Cortex of kidney (tissue), 1 donor: ENCODE data around the gene MXI1.

Experiments used
- DNase-seq: peaks from one replicate; lab custom pipeline; 2025; lab: John Stamatoyannopoulos, UW

The MXI1 gene

DNA sequence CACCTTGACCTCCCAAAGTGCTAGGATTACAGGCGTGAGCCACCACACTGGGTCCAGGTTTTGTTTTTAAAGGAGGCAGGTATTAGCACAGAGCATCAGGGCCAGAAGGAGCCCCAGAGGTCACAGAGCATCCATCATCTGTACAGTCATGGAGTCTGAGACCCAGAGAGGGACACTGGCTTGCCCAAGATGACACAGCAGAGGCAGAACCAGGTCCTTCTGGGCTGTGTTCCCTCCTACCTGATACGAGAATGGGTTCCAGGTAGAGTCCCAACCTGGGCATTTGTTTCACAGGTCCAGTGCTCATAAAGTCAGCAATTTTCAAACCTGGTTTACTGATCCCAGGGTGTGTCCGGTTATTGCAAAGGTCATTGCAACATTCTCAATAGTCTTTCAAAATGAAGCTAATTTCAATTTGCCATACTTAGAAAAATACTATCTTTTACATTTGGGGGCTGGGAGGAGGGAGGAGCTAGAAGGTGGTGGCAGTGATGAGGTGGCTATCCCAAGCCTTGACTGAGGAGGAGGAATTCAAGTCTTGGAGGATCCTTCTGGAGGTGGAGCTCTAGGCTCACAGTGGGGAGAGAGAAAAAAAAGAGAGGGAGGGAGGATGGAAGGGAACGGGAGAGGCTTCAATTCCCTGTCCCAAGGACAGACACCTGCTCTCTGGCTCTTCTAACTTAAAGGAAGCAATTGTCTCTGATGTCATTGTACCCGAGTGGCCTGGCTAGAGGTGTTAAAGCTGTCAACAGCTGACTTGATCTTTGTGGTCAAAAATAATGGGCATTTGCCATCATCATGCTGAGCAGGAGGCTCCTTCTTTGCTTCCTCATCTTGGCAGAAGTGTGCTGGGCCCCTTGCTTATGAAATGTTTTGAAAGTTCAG, 8.1 kb downstream of the MXI1 start:
- no peak for DNase-seq

DNA sequence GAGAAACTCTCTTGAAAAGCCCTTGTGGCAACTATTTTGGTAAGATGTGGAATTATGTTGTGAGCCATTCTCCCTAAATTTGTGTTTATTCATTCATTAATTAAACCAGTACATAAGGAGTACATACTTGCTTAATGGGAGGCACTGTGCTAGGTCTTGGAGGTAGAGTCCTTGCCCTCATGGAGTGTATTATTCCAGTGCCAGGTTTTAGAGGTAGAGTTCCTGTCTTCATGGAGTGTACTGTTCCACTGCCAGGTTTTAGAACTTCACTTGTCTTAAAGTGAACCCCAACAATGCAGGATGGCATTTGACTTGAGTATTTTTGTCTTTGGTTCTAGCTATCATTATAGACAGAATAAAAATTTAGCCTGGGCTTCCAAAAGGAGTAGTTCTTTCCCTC, 8.8 kb downstream of the MXI1 start:
- no peak for DNase-seq

DNA sequence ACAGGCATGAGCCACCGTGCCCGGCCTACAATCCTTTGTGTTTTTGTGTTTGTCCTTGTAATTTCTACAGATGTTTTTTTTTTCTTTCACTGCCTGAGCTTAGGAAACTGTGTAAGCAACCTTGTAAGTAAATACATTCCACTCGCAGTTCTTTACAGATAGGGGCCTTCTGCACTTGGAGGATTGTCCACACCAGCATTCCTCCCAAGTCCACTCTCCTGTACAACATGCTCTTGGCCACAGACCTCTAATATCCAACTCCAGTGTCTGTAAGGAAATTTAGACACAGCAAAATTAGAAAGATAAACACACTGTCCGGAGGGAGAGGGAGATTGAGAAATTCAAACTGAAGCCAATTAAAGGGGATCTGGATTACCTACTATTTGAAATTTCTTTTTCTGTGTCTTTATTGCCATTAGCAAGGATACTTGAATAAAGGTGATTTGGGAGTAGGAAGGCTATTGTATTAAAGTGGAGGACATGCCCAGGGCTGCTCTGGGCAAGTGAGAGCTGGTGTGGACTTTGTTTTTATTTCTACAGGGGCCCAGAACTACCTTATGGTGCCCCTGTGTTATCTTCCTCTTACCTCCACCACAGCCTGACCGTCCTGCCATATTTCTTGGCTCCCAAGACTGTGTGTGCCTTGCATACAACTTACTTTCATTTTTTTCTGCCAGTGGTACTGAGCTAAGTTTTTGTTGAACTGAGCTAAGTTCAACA, 9.7 kb downstream of the MXI1 start:
- DNase-seq: no peak

DNA sequence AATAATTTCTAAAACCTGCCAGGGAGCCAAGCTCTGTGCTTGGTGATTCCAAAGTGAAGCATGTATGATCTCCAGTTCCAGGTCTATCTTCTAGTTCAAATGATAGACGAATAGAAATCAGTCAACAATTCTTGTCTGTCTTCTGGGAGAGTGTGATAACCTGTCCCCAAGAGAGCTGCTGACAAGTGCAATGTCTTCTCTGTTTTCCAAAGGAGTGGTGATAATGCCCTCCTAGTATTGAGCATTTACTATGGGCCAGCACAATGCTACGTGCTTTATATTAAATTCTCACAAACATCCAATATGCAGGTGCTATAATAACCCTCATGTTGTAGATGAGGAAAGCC, 10.2 kb downstream of the MXI1 start:
- no peak for DNase-seq

DNA sequence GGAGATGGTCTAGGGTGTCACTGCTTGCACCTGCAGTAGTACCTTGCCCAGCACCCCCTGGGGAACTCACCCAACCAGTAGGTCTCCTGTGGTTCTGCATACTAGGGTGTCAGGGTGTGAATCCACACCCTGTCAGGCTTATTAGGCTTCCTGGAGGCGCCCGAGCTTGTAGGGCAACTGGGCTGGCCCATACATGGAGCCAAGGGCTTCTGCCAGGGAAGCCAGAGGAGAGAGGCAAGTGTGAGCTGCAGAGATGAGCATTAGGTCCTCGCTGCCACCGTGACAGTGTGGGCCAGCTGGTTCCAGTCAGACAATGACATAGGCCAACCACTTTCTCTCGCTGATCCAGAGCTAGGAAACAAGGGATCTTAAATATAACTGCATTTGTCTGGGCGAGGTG, 11.2 kb downstream of the MXI1 start:
- DNase-seq: no peak

DNA sequence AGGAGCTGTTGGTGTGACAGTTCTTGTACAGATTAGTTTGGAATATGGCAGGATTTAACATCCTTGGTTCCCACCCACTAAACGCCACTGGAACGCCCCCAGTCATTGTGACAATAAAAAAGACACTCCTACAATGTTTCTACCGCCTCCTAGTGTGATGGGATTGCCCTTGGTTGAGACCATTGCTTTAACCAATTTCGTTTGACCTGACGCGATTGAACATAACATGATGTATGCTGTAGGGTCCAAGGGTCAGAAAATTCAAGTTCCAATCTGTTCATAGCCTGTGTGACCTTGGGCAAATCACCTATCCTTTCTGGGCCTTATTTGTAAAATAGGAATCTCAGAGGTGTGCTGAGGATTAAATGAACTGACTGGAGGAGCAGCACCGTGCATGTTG, 12.5 kb downstream of the MXI1 start:
- DNase-seq: no peak

DNA sequence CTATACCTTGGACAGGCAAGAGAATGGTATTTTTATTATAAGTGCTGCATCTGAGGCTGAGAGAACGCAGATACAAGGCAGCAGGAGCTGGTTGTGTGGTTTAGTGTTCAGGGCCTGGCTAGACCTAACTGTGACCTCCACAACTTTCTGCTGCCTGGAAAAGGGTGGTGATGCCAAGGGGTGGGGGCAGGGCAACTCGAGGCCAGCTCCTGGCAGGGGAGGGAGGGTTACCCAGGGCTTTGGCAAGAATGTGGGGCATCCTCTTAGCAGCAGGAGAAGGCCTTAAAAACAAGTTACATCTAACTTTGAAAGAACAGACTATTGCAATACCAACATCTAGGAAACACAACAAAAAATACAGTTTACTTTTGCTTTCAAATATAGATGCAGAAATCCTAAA, 13.0 kb downstream of the MXI1 start:
- no peak for DNase-seq

DNA sequence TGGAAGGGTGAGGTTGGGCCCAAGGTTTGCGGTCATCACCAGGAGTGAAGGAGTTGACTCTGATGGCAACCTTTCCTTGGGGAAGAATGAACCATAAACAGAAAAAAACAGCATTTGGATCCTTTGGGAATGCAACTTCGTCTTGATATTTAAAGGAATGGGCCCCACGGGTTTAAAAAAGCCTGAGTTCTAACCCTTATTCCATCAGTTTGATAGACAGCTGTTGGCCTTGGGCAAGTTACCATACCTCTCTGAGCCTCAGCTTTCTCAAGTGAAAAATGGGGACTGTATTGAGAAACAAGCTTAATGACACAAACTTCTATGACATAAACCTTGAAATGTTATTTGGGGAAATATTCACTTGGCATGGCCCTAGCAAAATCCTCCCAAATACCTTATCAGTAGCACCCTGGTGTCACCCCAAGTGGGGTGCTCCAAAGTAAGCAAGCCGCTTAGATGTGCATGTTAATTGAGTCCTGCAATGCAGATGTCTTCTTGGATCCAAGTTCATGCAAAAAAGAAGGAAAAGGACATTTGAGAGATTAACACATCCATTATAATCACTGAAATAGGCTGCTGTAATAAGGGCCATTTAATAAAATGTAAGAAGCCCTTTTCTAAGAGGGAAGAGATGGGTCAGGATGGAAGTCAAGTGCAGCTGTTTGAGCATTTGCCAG, 13.8 kb downstream of the MXI1 start:
- no peak for DNase-seq

DNA sequence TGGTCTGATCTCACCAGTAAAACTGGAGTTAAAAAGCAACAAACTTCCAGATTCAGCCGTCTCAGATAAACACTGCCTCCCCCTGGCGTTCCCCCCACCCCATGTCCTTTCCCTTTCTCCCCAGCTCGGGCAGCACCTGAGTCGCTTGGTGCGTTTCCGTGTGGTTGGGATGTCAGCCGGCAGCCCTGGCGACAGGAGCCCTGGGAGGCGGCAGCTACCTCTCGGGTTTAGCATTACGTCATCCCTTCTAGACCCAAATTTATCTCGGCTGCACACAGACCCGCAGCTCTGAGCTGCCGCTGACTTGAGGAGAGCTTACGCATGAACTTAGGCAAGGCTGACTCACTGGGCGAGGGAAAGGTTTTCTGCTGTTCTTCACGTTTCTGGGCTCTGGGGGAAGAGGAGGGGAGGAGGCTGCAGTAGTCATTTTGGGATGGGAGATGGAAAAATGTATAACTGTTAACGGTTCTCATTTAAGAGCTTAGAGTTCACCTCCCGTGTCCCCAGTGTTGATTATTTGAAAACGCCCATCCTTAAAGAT, 14.4 kb downstream of the MXI1 start:
- DNase-seq: no peak

DNA sequence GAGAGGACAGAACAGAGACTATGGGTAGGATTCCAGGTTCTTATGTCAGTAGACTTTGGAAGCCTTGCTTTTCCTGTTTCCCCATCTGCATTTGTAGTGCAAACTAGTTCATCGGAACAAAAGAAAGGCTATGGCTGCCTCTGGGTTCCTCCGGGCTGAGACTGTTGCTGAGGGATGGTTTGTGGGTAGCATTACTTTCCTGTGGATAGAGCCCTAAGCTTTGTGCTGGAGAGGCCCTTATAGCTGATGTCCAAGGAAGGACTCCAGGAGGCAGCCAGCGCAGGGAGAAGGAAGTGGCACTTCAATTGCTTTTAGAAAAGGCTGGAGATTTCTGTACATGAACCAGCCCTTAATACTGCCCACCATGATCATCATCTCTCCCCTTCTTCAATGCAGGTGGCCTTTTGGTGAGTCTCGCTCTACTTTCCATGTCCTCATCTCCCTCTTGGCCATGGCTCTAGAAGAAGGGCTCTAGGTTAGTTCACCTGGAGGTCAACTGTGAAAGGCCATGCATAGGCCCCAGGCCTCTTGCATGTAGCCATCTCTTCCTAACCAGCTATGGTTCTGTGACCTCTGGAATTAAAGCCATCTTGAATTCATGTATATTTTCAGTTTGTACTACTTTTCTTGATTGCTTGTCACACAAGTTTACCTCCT, 15.4 kb downstream of the MXI1 start:
- no peak for DNase-seq

DNA sequence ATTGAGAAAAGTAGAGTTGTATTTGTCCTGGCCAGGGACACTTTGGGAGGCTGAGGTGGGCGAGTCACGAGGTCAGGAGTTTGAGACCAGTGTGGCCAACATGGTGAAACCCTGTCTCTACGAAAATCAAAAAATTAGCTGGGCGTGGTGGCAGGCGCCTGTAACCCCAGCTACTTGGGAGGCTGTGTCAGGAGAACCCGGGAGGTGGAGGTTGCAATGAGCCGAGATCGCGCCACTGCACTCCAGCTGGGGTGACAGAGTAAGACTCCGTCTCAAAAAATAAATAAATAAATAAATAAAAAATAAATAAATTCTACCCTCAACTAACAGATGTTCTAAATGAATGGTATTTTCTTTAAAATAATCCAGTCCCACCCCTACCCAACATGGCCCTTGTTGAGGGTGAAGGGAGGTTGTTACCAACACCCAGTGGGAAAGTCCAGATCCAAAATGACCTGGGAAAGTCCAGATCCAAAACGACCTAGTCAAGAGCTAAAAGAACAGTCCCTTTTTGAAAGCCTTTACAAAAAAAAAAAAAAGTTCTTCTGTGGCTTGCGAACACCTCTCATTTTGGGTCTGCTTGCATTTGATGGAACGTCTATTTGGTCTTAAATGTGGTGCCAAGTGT, 16.0 kb downstream of the MXI1 start:
- no peak for DNase-seq

DNA sequence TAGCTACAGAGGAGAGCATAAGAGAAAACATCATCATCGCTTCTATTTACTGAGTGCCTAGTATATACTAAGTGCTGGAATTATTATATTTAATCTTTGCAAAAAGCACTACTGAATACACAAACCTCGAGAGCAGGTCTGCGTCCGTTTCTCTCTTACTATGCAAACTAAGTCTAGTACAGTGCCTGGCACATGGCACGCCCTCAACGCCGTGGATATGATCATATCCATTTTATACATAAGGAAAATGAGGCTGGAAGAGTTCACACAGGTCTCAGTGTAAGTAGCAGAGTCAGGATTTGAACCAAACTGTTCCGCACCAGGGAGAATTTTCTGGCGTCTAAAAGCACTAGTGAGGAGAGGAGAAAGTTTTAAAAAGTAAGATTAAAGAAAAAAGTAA, 17.6 kb downstream of the MXI1 start:
- no peak for DNase-seq

DNA sequence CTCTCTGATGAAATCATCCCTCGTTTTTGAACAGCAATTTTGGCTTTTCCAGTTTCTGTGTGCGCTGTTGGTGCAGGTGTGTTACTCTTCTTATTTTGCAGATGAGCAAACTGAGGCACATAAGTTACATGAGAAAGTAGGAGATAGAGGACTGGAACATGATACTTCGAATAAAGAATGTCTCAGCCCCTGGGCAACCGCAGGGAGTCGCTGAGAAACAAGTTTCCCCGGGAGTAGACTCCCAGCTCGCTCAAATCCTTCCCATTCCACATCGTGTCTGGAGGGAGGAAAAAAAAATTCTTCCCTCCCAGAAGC, 18.0 kb downstream of the MXI1 start:
- no peak for DNase-seq

DNA sequence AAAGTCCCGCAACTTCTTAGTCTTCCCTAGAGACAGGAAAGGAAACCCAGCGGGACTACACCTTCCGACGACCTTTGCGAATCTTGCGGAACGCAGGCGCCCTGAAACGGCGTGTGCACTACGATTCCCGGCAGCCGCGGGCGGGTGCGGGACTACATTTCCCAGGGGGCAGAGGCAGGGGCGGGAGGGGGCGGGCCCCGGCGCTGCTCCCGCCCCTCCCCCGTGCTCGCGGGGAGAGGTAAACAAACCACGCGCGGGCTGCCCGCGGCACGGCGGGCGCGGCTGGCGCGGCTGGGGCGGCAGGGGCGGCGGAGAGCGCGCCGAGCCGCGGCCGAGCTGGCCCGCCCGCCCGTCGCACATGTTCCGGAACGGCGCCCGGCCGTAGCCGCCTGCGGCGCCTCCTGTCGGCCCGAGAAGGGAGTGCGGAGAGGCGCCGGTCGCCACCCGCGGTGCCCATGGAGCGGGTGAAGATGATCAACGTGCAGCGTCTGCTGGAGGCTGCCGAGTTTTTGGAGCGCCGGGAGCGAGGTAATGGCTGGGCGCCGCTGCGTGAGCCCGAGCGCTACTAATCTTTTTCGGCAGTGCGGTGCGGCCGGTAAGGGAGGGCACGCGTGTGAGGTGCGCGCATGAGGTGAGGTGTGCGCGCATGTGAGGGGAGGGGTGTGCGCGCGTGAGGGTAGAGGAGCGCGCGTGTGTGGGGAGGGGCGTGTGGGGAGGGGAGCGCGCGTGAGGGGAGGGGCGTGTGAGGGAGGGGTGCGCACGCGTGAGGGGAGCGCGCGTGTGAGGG, 18.5 kb downstream of the MXI1 start:
- no peak for DNase-seq

DNA sequence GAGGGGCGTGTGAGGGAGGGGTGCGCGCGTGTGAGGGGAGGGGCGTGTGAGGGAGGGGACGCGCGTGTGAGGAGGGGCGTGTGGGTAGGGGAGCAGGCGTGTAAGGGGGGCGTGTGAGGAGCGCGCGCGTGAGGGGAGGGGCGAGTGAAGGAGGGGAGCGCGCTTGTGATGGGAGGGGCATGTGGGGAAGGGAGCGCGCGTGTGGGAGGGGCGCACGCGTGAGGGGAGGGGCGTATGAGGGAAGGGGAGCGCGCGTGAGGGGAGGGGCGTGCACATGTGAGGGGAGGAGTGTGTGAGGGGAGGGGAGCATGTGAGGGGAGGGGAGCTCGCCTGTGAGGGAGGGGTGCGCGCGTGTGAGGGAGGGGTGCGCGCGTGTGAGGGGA, 19.1 kb downstream of the MXI1 start:
- DNase-seq: no peak

DNA sequence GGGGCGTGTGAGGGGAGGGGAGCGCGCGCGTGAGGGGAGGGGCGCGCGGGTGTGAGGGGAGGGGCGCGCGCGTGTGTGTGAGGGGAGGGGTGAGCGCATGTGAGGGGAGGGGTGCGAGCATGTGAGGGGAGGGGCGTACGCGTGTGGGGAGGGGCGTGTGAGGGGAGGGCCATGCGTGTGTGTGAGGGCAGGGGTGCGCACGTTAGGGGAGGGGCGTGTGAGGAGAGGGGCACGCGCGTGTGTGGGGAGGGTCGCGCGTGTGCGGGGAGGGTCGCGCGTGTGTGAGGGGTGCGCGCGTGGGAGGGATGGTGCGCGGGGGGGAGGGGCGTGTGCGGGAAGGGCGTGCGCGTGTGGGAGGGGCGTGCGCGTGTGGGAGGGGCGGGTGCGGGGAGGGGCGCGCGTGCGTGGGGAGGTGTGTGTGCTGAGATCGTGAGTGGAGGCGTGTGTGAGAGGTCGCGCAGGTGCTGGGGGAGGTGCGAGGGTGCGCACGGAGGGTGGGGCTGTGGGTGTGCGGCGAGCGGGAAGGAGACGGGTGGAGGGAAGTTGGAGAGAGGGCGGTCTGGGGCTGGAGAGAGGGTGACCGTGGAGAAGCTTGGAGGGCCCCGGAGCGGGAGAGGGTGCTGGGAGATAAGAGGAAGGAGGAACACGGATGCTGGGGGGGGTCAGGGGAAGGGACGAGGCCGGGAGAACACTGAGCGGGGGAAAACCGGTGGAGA, 19.7 kb downstream of the MXI1 start:
- DNase-seq: no peak

DNA sequence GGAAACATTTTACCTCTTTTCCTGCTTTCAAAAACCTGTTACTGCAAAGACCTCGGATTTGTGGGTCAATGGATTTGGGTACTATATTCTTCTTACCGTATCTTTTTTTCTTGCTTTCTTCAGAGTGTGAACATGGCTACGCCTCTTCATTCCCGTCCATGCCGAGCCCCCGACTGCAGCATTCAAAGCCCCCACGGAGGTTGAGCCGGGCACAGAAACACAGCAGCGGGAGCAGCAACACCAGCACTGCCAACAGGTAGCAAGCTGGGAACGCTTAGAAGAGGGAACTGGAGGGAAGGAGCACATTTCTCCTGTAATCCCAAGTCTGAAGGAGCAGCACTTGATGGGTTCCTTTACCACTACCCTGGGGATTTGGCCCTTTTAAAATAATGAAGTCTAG, 20.7 kb downstream of the MXI1 start:
- no peak for DNase-seq

DNA sequence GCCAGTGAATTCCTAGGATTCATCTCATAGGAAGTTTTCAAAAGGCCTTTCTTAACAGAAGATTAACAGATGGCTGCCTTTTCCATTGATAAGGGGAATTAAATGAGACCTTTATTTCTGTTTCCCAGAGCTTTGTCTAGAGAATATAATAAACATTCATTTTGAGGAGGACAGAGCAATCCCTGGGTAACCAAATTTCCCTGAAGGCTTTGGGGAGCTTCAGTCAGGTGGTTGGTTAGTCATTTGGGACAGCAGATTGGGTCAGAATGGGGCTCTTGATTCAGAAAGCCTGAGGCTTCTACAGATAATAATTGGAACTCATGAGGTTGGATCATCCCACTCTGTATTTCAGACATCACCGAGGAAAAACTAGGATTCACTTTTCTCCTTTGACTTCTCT, 21.8 kb downstream of the MXI1 start:
- no peak for DNase-seq

DNA sequence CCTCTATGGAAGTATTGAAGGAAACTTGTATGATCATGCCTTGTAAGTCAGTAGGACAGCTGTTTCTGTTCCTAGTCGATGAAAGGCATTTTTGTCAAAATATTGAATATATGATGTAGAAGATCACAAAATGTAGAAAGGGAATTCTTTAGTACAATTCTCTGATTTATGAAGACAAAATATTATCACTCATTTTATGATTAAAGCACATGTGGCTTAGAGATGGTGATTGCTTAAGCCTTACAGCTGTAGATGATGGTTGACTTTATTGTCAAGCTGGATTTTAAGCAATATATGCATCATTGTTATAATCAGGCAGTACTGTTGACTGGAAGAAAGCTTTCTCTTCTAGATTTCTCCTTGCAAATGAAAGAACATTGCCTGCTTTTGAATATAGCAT, 26.4 kb downstream of the MXI1 start:
- no peak for DNase-seq

DNA sequence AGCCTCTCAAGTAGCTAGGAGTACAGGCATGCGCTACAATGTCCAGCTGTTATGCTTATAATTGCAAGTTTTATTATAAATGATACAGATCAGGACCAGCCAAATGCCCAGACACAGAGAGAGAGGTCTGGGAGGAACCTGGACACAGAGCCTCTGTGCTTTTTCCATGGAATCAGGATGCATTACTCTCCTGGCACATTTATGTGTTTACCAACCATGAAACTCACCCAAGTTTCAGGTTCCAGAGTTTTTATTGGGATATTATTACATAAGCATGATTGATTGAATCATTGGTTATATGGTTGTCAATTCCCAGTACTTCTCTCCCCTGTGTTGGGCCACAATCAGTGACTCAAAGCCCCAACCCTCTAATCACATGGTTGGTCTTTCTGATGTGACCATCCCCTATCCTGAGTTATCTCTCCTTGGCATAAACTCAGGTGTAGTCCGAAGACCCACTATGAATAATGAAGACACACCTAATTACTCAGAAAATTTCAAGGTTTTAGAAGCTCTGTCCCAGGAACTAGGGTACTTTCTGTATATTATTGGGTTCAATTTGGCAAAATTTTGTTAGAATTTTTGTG, 30.6 kb downstream of the MXI1 start:
- no peak for DNase-seq
